Tibial nerve (tissue), 4 donors: ENCODE measurements around the gene TEP1.

Source experiments
- EP300 ChIP-seq, 2 donors: sonication (generic); formaldehyde crosslinking; IDR thresholded peaks; one replicate each; pipeline ENCODE4 v1.6.1; 2017; ENCODE audit warnings: antibody characterized with exemption in 2 of 2, mild to moderate bottlenecking in 1 of 2
- POLR2A ChIP-seq, 2 donors: fragments of 450-650 bp; IDR thresholded peaks; one replicate each; pipeline ENCODE4 v1.6.1; 2017; ENCODE audit warnings: antibody characterized with exemption in 2 of 2, mild to moderate bottlenecking in 2 of 2, moderate library complexity in 2 of 2
- TF ChIP-seq, protein P1 (sequence below), 5 experiments: fragments of 200-600 bp in 3 of 5; fragments of 450-650 bp in 2 of 5; sonication (generic) in 3 of 5; IDR thresholded peaks; one replicate each; pipeline ENCODE4 v1.5.1; 2016 to 2019; ENCODE audit warnings: antibody characterized with exemption in 5 of 5, mild to moderate bottlenecking in 3 of 5, moderate library complexity in 2 of 5

DNA sequence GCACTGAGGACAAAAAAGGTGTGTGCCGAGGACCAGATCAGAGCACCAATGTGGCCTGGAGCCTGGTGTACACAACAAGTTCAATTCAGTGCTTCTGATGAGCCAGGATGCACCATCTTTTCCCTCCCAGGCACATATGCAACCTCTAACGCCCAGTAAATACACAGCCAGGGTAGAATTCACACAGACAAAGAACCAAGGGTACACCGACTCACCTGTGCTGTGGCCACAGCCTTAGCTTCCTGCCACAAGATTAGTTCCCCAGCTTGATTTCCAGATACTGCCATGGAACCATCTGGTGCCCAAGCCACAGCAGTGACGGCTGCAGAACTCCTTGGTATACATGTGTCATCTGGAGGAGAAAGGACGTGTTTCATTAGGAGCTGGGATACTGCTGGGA is 40.5 kb downstream of the TEP1 start:
- TF ChIP-seq, protein P1, sequence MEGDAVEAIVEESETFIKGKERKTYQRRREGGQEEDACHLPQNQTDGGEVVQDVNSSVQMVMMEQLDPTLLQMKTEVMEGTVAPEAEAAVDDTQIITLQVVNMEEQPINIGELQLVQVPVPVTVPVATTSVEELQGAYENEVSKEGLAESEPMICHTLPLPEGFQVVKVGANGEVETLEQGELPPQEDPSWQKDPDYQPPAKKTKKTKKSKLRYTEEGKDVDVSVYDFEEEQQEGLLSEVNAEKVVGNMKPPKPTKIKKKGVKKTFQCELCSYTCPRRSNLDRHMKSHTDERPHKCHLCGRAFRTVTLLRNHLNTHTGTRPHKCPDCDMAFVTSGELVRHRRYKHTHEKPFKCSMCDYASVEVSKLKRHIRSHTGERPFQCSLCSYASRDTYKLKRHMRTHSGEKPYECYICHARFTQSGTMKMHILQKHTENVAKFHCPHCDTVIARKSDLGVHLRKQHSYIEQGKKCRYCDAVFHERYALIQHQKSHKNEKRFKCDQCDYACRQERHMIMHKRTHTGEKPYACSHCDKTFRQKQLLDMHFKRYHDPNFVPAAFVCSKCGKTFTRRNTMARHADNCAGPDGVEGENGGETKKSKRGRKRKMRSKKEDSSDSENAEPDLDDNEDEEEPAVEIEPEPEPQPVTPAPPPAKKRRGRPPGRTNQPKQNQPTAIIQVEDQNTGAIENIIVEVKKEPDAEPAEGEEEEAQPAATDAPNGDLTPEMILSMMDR (IDR thresholded peaks at IDR 0.05): no peak
- TF ChIP-seq EP300 (IDR thresholded peaks at IDR 0.05) (no peak), POLR2A (IDR thresholded peaks at IDR 0.05) (no peak)
